ENCODE results near the gene NFKB1.

Gene NFKB1

GRCh38 chr4:102632241-102633065, 131.3 kb downstream of the NFKB1 start:
- DNase-seq, result no peak

- DNase-seq, result no peak
These were observed 131.9 kb downstream of the NFKB1 start for GRCh38 chr4:102633100-102633499.

GRCh38 chr4:102637391-102637790, 136.2 kb downstream of the NFKB1 start:
- DNase-seq, result no peak

GRCh38 chr4:102638621-102639020, 137.5 kb downstream of the NFKB1 start:
- DNase-seq, result no peak

GRCh38 chr4:102639598-102639997, 138.4 kb downstream of the NFKB1 start:
- DNase-seq, result no peak

GRCh38 chr4:102640669-102641068, 139.5 kb downstream of the NFKB1 start:
- DNase-seq, result no peak

- no peak for DNase-seq
These were observed 140.6 kb downstream of the NFKB1 start for GRCh38 chr4:102641793-102642192.

- no peak for DNase-seq
These were observed 141.6 kb downstream of the NFKB1 start for GRCh38 chr4:102642631-102643298.

- DNase-seq, result no peak
These were observed 146.0 kb downstream of the NFKB1 start for GRCh38 chr4:102647117-102647516.

- no peak for DNase-seq
These were observed 156.0 kb downstream of the NFKB1 start for GRCh38 chr4:102657206-102657605.

- DNase-seq, result no peak
These were observed 161.9 kb downstream of the NFKB1 start for GRCh38 chr4:102663073-102663472.

- DNase-seq, result no peak
These were observed 164.4 kb downstream of the NFKB1 start for GRCh38 chr4:102665527-102665926.

Measured in NCI-H1694 treated with DMSO at 0.1 percent for 48 hours (cell line).